HepG2 (cell line): ENCODE measurements around the gene SNX15. TPM values are rescaled to one million over a fixed set of nuclear protein-coding genes. Genes with fewer than 3 reads are reported as not detected.

Experiments used
- DMTF1 ChIP-seq: sonication (generic); formaldehyde crosslinking; IDR thresholded peaks from 2 replicates; pipeline ENCODE4 v1.4.0; 2020; ENCODE audit warnings: mild to moderate bottlenecking, missing genetic modification reagents
- DRAP1 ChIP-seq: IDR thresholded peaks from 2 replicates; pipeline ENCODE4 v1.6.1; 2016; ENCODE audit warnings: missing genetic modification reagents, missing compliant biosample characterization
- EHMT2 ChIP-seq: fragments of 200-600 bp; sonication (generic); IDR thresholded peaks from 2 replicates; pipeline ENCODE4 v1.7.0; 2017; ENCODE audit warnings: antibody characterized with exemption, low read depth, low read length, borderline replicate concordance
- FOXC1 ChIP-seq: sonication (generic); formaldehyde crosslinking; IDR thresholded peaks from 2 replicates; pipeline ENCODE4 v1.8.0; 2022; ENCODE audit warnings: mild to moderate bottlenecking, missing genetic modification reagents, borderline replicate concordance
- GPN1 ChIP-seq: sonication (generic); formaldehyde crosslinking; IDR thresholded peaks from 2 replicates; pipeline ENCODE4 v1.5.1; 2020; ENCODE audit warnings: missing genetic modification reagents, borderline replicate concordance
- HNF1B ChIP-seq: sonication (generic); formaldehyde crosslinking; IDR thresholded peaks from 2 replicates; pipeline ENCODE4 v1.5.1; 2020; ENCODE audit warnings: mild to moderate bottlenecking, moderate library complexity, missing genetic modification reagents
- HOXA3 ChIP-seq: sonication (generic); formaldehyde crosslinking; IDR thresholded peaks from 2 replicates; pipeline ENCODE4 v1.5.0; 2020; ENCODE audit warnings: missing genetic modification reagents
- LRRFIP1 ChIP-seq: sonication (generic); formaldehyde crosslinking; conservative IDR thresholded peaks from 2 replicates; pipeline ENCODE4 v1.4.0; 2020; ENCODE audit warnings: missing genetic modification reagents
- MXD1 ChIP-seq: sonication (generic); formaldehyde crosslinking; IDR thresholded peaks from 2 replicates; pipeline ENCODE4 v1.4.0; 2020; ENCODE audit warnings: mild to moderate bottlenecking, missing genetic modification reagents
- SMAD1 ChIP-seq: sonication (generic); formaldehyde crosslinking; IDR thresholded peaks from 2 replicates; pipeline ENCODE4 v1.4.0; 2020; ENCODE audit warnings: missing genetic modification reagents, low read depth, mild to moderate bottlenecking, borderline replicate concordance
- SMC3 ChIP-seq: IDR thresholded peaks from 2 replicates; pipeline ENCODE4 v1.6.1; 2011; ENCODE audit warnings: low read length, improper control_type of control experiment
- ZBED4 ChIP-seq: sonication (generic); formaldehyde crosslinking; IDR thresholded peaks from 2 replicates; pipeline ENCODE4 v1.4.0; 2020; ENCODE audit warnings: missing genetic modification reagents, borderline replicate concordance
- ZNF253 ChIP-seq: sonication (generic); formaldehyde crosslinking; IDR thresholded peaks from 2 replicates; pipeline ENCODE4 v1.8.0; 2022; ENCODE audit warnings: mild to moderate bottlenecking, missing genetic modification reagents, borderline replicate concordance
- ZNF441 ChIP-seq: sonication (generic); formaldehyde crosslinking; IDR thresholded peaks from 2 replicates; pipeline ENCODE4 v1.7.0; 2021; ENCODE audit warnings: missing genetic modification reagents, borderline replicate concordance
- ZNF576 ChIP-seq: sonication (generic); formaldehyde crosslinking; IDR thresholded peaks from 2 replicates; pipeline ENCODE4 v1.4.0; 2020; ENCODE audit warnings: mild to moderate bottlenecking, missing genetic modification reagents
- polyA plus RNA-seq, 8 experiments: library from polyadenylated mRNA; depleted of rRNA in 3 of 8; stranded (reverse) in 7 of 8; unstranded in 1 of 8; fragments of >200 nt; fragmentation: Illumina TruSeq in 4 of 8; extraction: Trizol in 4 of 8; gene quantifications; 2 replicates each; pipeline versions ENCODE4 v1.2.1 to v1.2.3, GENCODE V29; 2011 to 2016; ENCODE audit warnings: low read depth in 4 of 8, missing spikeins in 1 of 8, mixed read lengths in 1 of 8; ENCODE audit not compliant: insufficient read depth in 1 of 8
- total RNA-seq, 5 experiments: library from RNA; depleted of rRNA; stranded (reverse); fragments of >200 nt; fragmentation: Illumina TruSeq; extraction: Trizol; gene quantifications; 2 replicates each; pipeline ENCODE4 v1.2.3, GENCODE V29; 2016; ENCODE audit warnings: low read depth in 1 of 5

Gene SNX15
- total and polyA plus RNA-seq, 2 of the 13 experiments (the other 11 are each of a cell fraction or from before 2014, with no cell fraction given), result 19.1 to 22.6 TPM

- TF ChIP-seq ZNF576, result no peak
- peak; percentile 82 for TF ChIP-seq DRAP1 (CRISPR knock-in tag)
- TF ChIP-seq HNF1B (CRISPR knock-in tag), result peak; percentile 72; the same call in 1 of the 2 replicates
- no peak for TF ChIP-seq SMC3
- TF ChIP-seq HOXA3 (CRISPR knock-in tag), result peak; percentile 85
- TF ChIP-seq SMAD1 (CRISPR knock-in tag), result no peak; the same call in 1 of the 2 replicates
- peak; percentile 29; the same call in 1 of the 2 replicates for TF ChIP-seq ZBED4
- peak; percentile 62; the same call in 1 of the 2 replicates for TF ChIP-seq MXD1 (CRISPR knock-in tag)
- TF ChIP-seq ZNF441 (CRISPR knock-in tag), result peak; percentile 20; the same call in 1 of the 2 replicates
- no peak for TF ChIP-seq FOXC1 (CRISPR knock-in tag)
- TF ChIP-seq EHMT2, result no peak
- TF ChIP-seq LRRFIP1 (CRISPR knock-in tag), result no peak
- no peak for TF ChIP-seq GPN1
- TF ChIP-seq DMTF1 (CRISPR knock-in tag), result no peak
- TF ChIP-seq ZNF253 (CRISPR knock-in tag), result 0 out of 2 replicates have a peak, but pooled peaks have one; percentile 17
Measured at GRCh38 chr11:65040847-65041622, 13.8 kb downstream of the SNX15 start, which contains the start of gene SAC3D1 (continued).
